ENCODE data around the gene KLK8.

Gene KLK8

GRCh38 chr19:50968716-50969412 is 32.5 kb downstream of the KLK8 start:
- no peak overlapping the region for H3K4me3 ChIP-seq (ENCODE audit: low read depth, low read length)
- TF ChIP-seq, protein P1, sequence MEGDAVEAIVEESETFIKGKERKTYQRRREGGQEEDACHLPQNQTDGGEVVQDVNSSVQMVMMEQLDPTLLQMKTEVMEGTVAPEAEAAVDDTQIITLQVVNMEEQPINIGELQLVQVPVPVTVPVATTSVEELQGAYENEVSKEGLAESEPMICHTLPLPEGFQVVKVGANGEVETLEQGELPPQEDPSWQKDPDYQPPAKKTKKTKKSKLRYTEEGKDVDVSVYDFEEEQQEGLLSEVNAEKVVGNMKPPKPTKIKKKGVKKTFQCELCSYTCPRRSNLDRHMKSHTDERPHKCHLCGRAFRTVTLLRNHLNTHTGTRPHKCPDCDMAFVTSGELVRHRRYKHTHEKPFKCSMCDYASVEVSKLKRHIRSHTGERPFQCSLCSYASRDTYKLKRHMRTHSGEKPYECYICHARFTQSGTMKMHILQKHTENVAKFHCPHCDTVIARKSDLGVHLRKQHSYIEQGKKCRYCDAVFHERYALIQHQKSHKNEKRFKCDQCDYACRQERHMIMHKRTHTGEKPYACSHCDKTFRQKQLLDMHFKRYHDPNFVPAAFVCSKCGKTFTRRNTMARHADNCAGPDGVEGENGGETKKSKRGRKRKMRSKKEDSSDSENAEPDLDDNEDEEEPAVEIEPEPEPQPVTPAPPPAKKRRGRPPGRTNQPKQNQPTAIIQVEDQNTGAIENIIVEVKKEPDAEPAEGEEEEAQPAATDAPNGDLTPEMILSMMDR (IDR thresholded peaks at IDR 0.05; ENCODE audit: low read depth, low read length) = no peak

DNA sequence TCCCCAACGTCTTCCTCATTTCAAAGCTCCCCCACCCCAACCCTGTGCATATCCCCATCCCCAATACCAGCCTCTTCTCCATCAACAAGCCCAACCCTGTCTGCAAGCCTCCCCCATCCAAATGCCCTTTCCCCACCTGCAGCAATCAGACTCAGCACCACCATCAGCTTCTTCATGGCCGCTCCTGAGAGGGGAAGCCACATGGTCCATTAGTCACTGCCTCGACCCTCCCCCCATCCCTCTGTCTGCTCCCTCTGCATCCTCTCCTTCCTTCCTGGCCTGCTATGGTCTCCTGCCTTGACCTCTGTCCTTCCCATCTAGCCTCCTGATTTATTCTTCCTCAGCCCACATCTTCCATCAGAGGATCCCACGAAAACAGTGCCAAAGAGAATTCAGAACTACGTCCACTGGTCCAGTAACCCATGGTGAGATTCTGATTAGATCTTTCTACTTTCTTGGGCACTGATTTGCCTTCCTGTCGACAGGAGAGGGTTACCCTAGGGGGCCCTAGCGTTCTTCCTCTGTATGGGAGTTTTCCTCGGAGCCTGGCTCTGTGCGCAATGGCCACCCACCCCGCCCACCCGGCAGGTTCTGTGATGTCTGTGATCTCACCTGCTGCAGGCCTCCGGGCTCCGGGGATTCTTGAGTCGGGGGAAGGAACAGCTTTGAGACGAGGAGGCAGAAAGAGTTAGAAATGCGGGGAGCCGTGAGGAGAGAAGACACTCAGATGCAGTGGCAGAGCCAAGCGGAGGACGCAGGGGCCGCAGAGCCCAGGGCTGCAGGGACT is 33.3 kb downstream of the KLK8 start:
- Histone ChIP-seq H3K27me3 (peaks cover 16% of the 10 kb centered on the region), H3K4me1 (no peaks in the 10 kb centered on the region), H3K9me3 (no peaks in the 10 kb centered on the region), H3K4me3 (ENCODE audit: low read depth, low read length) (no peak overlapping the region), H3K36me3 (no peaks in the 10 kb centered on the region)
- TF ChIP-seq, protein P1 (IDR thresholded peaks at IDR 0.05; ENCODE audit: low read depth, low read length) = no peak
- DNase-seq = no peak

More at GRCh38 chr19:50968716-50969412, 32.5 kb downstream of the KLK8 start:
- no peak for DNase-seq
- Histone ChIP-seq H3K4me1 (no peaks in the 10 kb centered on the region), H3K9me3 (no peaks in the 10 kb centered on the region), H3K27me3 (peaks cover 16% of the 10 kb centered on the region), H3K36me3 (no peaks in the 10 kb centered on the region)

GRCh38 chr19:50964266-50964665 is 37.1 kb downstream of the KLK8 start:
- H3K36me3 ChIP-seq = no peaks in the 10 kb centered on the region
- no peak for DNase-seq
- H3K27me3 ChIP-seq = peaks cover 11% of the 10 kb centered on the region
- TF ChIP-seq, protein P1 (IDR thresholded peaks at IDR 0.05; ENCODE audit: low read depth, low read length) = no peak
- no peaks in the 10 kb centered on the region for H3K4me1 ChIP-seq
- no peaks in the 10 kb centered on the region for H3K9me3 ChIP-seq
- H3K4me3 ChIP-seq (ENCODE audit: low read depth, low read length) = no peak overlapping the region

- H3K4me1 ChIP-seq = no peaks in the 10 kb centered on the region
- H3K4me3 ChIP-seq (ENCODE audit: low read depth, low read length) = no peak overlapping the region
- no peak for DNase-seq
- peaks cover 16% of the 10 kb centered on the region for H3K27me3 ChIP-seq
- no peaks in the 10 kb centered on the region for H3K9me3 ChIP-seq
- TF ChIP-seq, protein P1 (IDR thresholded peaks at IDR 0.05; ENCODE audit: low read depth, low read length) = no peak
- no peaks in the 10 kb centered on the region for H3K36me3 ChIP-seq
These were observed 38.0 kb downstream of the KLK8 start for GRCh38 chr19:50963381-50963780.

DNA sequence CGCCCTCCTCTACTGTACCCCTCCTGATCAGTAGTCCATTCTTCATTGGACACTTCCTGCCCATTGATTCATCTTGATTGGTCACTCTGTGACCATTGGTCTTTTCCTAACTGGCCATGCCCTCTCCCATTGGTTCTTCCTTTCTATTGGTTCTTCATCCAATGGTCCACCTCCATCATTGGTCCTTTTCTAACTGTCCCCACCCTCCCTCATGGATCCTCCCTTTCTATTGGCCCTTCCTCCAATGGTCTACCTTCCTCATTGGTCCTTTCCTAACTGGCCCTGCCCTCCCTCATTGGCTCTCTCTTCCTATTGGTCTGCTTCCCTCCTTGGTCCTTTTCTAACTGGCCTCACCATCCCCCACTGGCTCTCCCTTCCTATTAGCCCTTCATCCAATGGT is 39.2 kb downstream of the KLK8 start:
- H3K36me3 ChIP-seq = no peaks in the 10 kb centered on the region
- H3K4me3 ChIP-seq (ENCODE audit: low read depth, low read length) = no peak overlapping the region
- H3K9me3 ChIP-seq = no peaks in the 10 kb centered on the region
- H3K27me3 ChIP-seq = peaks cover 23% of the 10 kb centered on the region
- no peak for DNase-seq
- TF ChIP-seq, protein P1 (IDR thresholded peaks at IDR 0.05; ENCODE audit: low read depth, low read length) = no peak
- H3K4me1 ChIP-seq = no peaks in the 10 kb centered on the region

All from BE2C (cell line).